Smooth muscle cell (in vitro differentiated cells): ENCODE results near the gene CKLF. TPM values are rescaled to one million over a fixed set of nuclear protein-coding genes. Genes with fewer than 3 reads are reported as not detected.
A peak's percentile ranks its signal among the peaks of the same experiment; 100 is the strongest.

Experiments
- DNase-seq: peaks from one replicate; lab custom pipeline; 2025; ENCODE audit not compliant: unreplicated experiment; lab: John Stamatoyannopoulos, UW
- H2AFZ ChIP-seq: fragments of 200-600 bp; sonication (generic); 2 replicates; pipeline ENCODE4 v1.6.0; 2016; ENCODE audit warnings: antibody characterized with exemption, low read depth, mild to moderate bottlenecking
- H3F3A ChIP-seq: fragments of 200-600 bp; sonication (generic); 2 replicates; pipeline ENCODE4 v1.6.0; 2017; ENCODE audit warnings: antibody characterized with exemption, low read depth
- H3K27ac ChIP-seq: fragments of 200-600 bp; sonication (generic); 2 replicates; pipeline ENCODE4 v1.5.1; 2016; ENCODE audit warnings: low read depth, mild to moderate bottlenecking
- H3K27me3 ChIP-seq: fragments of 200-600 bp; sonication (generic); 2 replicates; pipeline ENCODE4 v1.6.1; 2016; ENCODE audit warnings: low read depth, mild to moderate bottlenecking
- H3K36me3 ChIP-seq: fragments of 200-600 bp; sonication (generic); 2 replicates; pipeline ENCODE4 v1.5.1; 2016; ENCODE audit warnings: low read depth
- H3K4me1 ChIP-seq: fragments of 200-600 bp; sonication (generic); 2 replicates; pipeline ENCODE4 v1.5.1; 2016; ENCODE audit warnings: low read depth
- H3K4me2 ChIP-seq: fragments of 200-600 bp; sonication (generic); 2 replicates; pipeline ENCODE4 v1.6.0; 2016; ENCODE audit warnings: mild to moderate bottlenecking
- H3K4me3 ChIP-seq: fragments of 200-600 bp; sonication (generic); 2 replicates; pipeline ENCODE4 v1.5.1; 2016; ENCODE audit warnings: mild to moderate bottlenecking
- H3K79me2 ChIP-seq: fragments of 200-600 bp; sonication (generic); 2 replicates; pipeline ENCODE4 v1.6.0; 2016; ENCODE audit warnings: low read depth, mild to moderate bottlenecking
- H3K9ac ChIP-seq: fragments of 200-600 bp; sonication (generic); 2 replicates; pipeline ENCODE4 v1.6.0; 2016; ENCODE audit warnings: low read depth
- H3K9me3 ChIP-seq: fragments of 200-600 bp; sonication (generic); replicated peaks from 2 replicates; pipeline ENCODE4 v1.5.1; 2016; ENCODE audit warnings: low read depth
- H4K20me1 ChIP-seq: fragments of 200-600 bp; sonication (generic); 2 replicates; pipeline ENCODE4 v1.6.0; 2016; ENCODE audit warnings: low read depth
- WGBS: methylation state at CpG from one replicate; pipeline ENCODE4 v1.1.7; 2016; ENCODE audit warnings: low lambda C conversion rate; 5-methylcytosine and 5-hydroxymethylcytosine counted together
- polyA plus RNA-seq: library from polyadenylated mRNA; unstranded; fragments of >200 nt; fragmentation: Nextera tagmentation; extraction: Ambion mirVana; gene quantifications from 2 replicates; pipeline ENCODE4 v1.2.1, GENCODE V29; 2016
- total RNA-seq: library from RNA; depleted of rRNA; stranded (reverse); fragments of >200 nt; gene quantifications from 2 replicates; pipeline ENCODE4 v1.2.3, GENCODE V29; 2014
- TF ChIP-seq, protein P1 (sequence below): fragments of 200-600 bp; sonication (generic); IDR thresholded peaks from 2 replicates; pipeline ENCODE4 v1.5.1; 2017; ENCODE audit warnings: borderline replicate concordance, mild to moderate bottlenecking, antibody characterized with exemption; ENCODE audit not compliant: insufficient read depth, poor library complexity, severe bottlenecking

The CKLF gene
- total and polyA plus RNA-seq, 2 experiments from 2014 or later, result 61.5 to 78.1 TPM

DNA sequence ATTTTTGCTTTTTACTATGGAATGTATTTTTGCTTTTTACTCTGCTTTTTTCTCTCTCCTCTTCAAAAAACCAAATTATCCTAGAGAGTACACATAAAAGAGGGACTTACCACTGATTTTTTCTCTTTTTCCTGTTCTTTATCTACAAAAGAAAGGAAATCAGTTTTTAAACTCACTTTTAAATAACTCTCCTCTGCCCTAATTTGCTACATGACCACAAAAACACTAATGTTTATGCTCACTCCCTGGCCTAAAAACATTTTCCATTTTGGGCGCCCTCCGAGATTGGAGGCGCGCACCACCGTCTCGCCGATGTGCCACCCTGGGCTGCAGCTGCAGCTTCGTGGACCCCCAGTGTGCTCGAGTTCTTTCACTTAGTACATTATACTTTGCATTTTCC lies 3.5 kb upstream of the CKLF start:
- DNase-seq, result no peak
- no peaks in the 10 kb centered on the region for H3K27me3 ChIP-seq
- no peaks in the 10 kb centered on the region for H3K36me3 ChIP-seq
- H3K4me3 ChIP-seq, result peak overlapping the region; percentile 67
- H3K79me2 ChIP-seq, result peaks cover 14% of the 10 kb centered on the region
- H4K20me1 ChIP-seq, result no peaks in the 10 kb centered on the region
- peaks cover 9% of the 10 kb centered on the region for H3F3A ChIP-seq
- 92% methylated on average over 9 of the region's 9 CpGs for WGBS
- peak overlapping the region; percentile 91 for H2AFZ ChIP-seq
- H3K9ac ChIP-seq, result peak overlapping the region; percentile 67
- peak overlapping the region; percentile 92 for H3K4me2 ChIP-seq
- TF ChIP-seq, protein P1, sequence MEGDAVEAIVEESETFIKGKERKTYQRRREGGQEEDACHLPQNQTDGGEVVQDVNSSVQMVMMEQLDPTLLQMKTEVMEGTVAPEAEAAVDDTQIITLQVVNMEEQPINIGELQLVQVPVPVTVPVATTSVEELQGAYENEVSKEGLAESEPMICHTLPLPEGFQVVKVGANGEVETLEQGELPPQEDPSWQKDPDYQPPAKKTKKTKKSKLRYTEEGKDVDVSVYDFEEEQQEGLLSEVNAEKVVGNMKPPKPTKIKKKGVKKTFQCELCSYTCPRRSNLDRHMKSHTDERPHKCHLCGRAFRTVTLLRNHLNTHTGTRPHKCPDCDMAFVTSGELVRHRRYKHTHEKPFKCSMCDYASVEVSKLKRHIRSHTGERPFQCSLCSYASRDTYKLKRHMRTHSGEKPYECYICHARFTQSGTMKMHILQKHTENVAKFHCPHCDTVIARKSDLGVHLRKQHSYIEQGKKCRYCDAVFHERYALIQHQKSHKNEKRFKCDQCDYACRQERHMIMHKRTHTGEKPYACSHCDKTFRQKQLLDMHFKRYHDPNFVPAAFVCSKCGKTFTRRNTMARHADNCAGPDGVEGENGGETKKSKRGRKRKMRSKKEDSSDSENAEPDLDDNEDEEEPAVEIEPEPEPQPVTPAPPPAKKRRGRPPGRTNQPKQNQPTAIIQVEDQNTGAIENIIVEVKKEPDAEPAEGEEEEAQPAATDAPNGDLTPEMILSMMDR, result no peak
- H3K4me1 ChIP-seq, result peaks cover 20% of the 10 kb centered on the region
- no peaks in the 10 kb centered on the region for H3K9me3 ChIP-seq
- H3K27ac ChIP-seq, result peak overlapping the region; percentile 53

DNA sequence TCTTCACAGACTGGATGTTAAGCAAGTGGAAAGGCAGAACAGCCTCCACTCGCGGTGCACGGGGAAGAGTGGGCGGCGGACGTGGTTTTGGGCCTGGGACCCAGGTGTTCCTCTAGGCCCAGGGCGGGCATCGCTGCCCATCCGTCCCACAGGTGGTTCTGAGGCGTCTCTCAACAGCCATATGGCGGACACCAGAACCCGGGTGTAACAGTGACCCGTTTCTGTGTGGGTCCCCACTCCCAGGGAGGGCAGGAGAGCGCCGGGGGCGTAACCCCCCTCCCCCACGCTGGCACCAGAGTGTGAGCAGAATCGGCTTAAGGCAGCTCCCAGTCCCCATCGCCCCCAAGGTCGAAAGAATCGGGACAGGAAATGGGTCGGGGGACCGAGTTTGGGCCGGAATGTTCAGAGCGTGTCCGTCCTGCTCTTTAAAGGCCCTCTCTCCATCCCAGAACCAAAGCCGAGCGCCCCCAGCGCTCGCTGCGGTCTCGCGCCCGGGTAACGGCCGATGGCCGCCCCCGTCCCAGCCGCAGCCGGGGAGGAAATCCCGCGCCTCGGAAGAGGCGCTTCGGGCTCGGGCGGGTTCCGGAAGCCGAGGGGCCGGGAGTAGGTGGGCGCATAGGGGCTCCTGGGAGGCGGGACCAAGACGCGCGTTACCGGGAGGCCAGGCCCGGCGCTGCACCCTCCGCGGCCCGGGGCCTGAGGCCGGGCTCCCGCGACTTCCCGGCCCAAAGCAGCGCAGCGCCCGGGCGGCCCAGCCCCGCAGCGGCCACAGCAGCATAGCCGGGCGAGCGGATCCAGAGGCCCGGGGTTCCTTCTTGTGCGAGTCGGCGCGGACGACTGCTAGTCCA lies 2.9 kb upstream of the CKLF start, which contains the start of gene TK2:
TK2 (minus strand) TSS at position 839 of the 848 bp plus-strand sequence; CDS start at position 778, 61 bp downstream.
- Histone ChIP-seq H3K36me3 (no peaks in the 10 kb centered on the region), H3K9ac (peak within 1 kb of the TSS; percentile 67), H3K4me3 (peak within 1 kb of the TSS; percentile 67), H3K4me1 (peaks cover 20% of the 10 kb centered on the region), H3K27ac (peak within 1 kb of the TSS; percentile 53), H3K27me3 (no peaks in the 10 kb centered on the region), H3K4me2 (peak within 1 kb of the TSS; percentile 92), H4K20me1 (no peaks in the 10 kb centered on the region), H3K79me2 (peaks cover 20% of the 10 kb centered on the region), H3F3A (peaks cover 9% of the 10 kb centered on the region), H2AFZ (peak within 1 kb of the TSS; percentile 91), H3K9me3 (no peaks in the 10 kb centered on the region)
- TF ChIP-seq, protein P1, result peak; percentile 4
- 11% methylated on average over 76 of the region's 80 CpGs for WGBS
- DNase-seq, result peak; percentile 28

DNA sequence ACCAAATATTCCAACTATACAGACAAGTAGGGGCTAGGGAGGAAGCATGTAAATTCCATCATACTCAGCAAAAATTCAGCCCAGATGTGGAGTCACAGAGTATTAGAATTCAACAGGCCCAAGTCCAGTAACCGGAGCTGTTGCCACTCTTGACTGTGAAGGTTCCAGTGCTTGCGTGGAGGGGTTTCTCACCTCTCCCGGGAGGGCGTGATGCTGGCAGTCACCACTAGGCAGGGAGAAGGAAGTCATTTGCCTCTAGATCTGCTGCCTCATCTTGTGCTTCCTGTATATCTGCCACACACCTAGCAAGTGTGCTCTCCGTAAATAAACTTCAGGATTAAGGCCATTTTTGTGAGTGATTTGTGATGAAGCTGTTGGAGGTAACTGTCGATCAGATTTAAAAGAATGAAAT lies 1.0 kb upstream of the CKLF start:
- TF ChIP-seq, protein P1, result peak; percentile 21
- H3K79me2 ChIP-seq, result peaks cover 27% of the 10 kb centered on the region
- H3K9me3 ChIP-seq, result no peaks in the 10 kb centered on the region
- no peaks in the 10 kb centered on the region for H3K27me3 ChIP-seq
- H3K4me2 ChIP-seq, result no peak overlapping the region
- no peaks in the 10 kb centered on the region for H4K20me1 ChIP-seq
- H3K4me1 ChIP-seq, result peaks cover 20% of the 10 kb centered on the region
- H2AFZ ChIP-seq, result peak overlapping the region; percentile 29
- no peak for DNase-seq
- no peaks in the 10 kb centered on the region for H3K36me3 ChIP-seq
- H3K27ac ChIP-seq, result no peak overlapping the region
- H3K9ac ChIP-seq, result no peak overlapping the region
- H3F3A ChIP-seq, result peaks cover 9% of the 10 kb centered on the region
- 86% methylated on average over 6 of the region's 6 CpGs for WGBS
- H3K4me3 ChIP-seq, result no peak overlapping the region
